Lower leg skin (tissue), 4 donors: Measurements from ENCODE around the gene MYO15B. TPM values are rescaled to one million over a fixed set of nuclear protein-coding genes. Genes with fewer than 3 reads are reported as not detected.

ENCODE experiments used
- DNase-seq, 2 donors: peaks; one replicate each; pipeline ENCODE4 v3.0.0-alpha.2; 2019; ENCODE audit warnings: low spot score in 2 of 2
- H3K4me3 ChIP-seq: fragments of 200-600 bp; sonication (generic); 2 replicates; pipeline ENCODE4 v1.5.1; 2017; ENCODE audit warnings: mild to moderate bottlenecking, low read depth; ENCODE audit not compliant: poor library complexity, severe bottlenecking
- POLR2A ChIP-seq, 2 donors: fragments of 450-650 bp; IDR thresholded peaks; one replicate each; pipeline ENCODE4 v1.6.1; 2016 to 2017; ENCODE audit warnings: antibody characterized with exemption in 2 of 2, mild to moderate bottlenecking in 1 of 2, moderate library complexity in 1 of 2
- WGBS, 2 donors: methylation state at CpG; one replicate each; pipeline ENCODE4 v1.1.5; 2018; 5-methylcytosine and 5-hydroxymethylcytosine counted together
- intact Hi-C: fragments of 100-400 bp; cut with DNase I; formaldehyde crosslinking; loops from one replicate; pipeline ENCODE4 v1.15.0; 2023; ENCODE audit warnings: low total_unique reads
- total RNA-seq, 4 donors: library from RNA; depleted of rRNA; stranded (reverse); fragments of >200 nt; gene quantifications; one replicate each; pipeline ENCODE4 v1.1.0, GENCODE V29; 2016
- TF ChIP-seq, protein P1 (sequence below), 3 donors: fragments of 450-650 bp; IDR thresholded peaks; one replicate each; pipeline ENCODE4 v1.5.1; 2016; ENCODE audit warnings: antibody characterized with exemption in 3 of 3, mild to moderate bottlenecking in 3 of 3, moderate library complexity in 2 of 3

Gene MYO15B
- total RNA-seq, 4 donors from 2014 or later = 32.1 to 103 (median 38.9) TPM

GRCh38 chr17:75602644-75603043, 15.0 kb downstream of the MYO15B start:
- 89% methylated on average over 4 to 12 of the region's 12 CpGs for WGBS, 2 donors
- intact Hi-C loops = loop anchor here (5.0 kb wide), 1 partner anchor 50 kb away; no protein-coding TSS in a partner anchor

GRCh38 chr17:75603123-75603522, 15.5 kb downstream of the MYO15B start:
- intact Hi-C loops = loop anchor here (5.0 kb wide), 1 partner anchor 49 kb away; no protein-coding TSS in a partner anchor
- 73 to 89% methylated on average over 9 of the region's 9 CpGs for WGBS, 2 donors
- DNase-seq = no peak
- H3K4me3 ChIP-seq = no peak overlapping the region
- TF ChIP-seq POLR2A (IDR thresholded peaks at IDR 0.05) = no peak
- TF ChIP-seq, protein P1, sequence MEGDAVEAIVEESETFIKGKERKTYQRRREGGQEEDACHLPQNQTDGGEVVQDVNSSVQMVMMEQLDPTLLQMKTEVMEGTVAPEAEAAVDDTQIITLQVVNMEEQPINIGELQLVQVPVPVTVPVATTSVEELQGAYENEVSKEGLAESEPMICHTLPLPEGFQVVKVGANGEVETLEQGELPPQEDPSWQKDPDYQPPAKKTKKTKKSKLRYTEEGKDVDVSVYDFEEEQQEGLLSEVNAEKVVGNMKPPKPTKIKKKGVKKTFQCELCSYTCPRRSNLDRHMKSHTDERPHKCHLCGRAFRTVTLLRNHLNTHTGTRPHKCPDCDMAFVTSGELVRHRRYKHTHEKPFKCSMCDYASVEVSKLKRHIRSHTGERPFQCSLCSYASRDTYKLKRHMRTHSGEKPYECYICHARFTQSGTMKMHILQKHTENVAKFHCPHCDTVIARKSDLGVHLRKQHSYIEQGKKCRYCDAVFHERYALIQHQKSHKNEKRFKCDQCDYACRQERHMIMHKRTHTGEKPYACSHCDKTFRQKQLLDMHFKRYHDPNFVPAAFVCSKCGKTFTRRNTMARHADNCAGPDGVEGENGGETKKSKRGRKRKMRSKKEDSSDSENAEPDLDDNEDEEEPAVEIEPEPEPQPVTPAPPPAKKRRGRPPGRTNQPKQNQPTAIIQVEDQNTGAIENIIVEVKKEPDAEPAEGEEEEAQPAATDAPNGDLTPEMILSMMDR (IDR thresholded peaks at IDR 0.05) = no peak

More at GRCh38 chr17:75602644-75603043, 15.0 kb downstream of the MYO15B start:
- no peak overlapping the region for H3K4me3 ChIP-seq
- TF ChIP-seq, protein P1 (IDR thresholded peaks at IDR 0.05) = no peak
- no peak for TF ChIP-seq POLR2A (IDR thresholded peaks at IDR 0.05)
- DNase-seq = no peak

GRCh38 chr17:75604034-75604695, 16.6 kb downstream of the MYO15B start:
- intact Hi-C loops = loop anchor here (5.0 kb wide), 1 partner anchor 48 kb away; no protein-coding TSS in a partner anchor
- TF ChIP-seq, protein P1 (IDR thresholded peaks at IDR 0.05) = no peak
- TF ChIP-seq POLR2A (IDR thresholded peaks at IDR 0.05) = no peak
- WGBS, 2 donors = 42 to 46% methylated on average over 12 of the region's 12 CpGs
- peak in 1 of 2 donors; percentile 68 for DNase-seq
- no peak overlapping the region for H3K4me3 ChIP-seq

DNA sequence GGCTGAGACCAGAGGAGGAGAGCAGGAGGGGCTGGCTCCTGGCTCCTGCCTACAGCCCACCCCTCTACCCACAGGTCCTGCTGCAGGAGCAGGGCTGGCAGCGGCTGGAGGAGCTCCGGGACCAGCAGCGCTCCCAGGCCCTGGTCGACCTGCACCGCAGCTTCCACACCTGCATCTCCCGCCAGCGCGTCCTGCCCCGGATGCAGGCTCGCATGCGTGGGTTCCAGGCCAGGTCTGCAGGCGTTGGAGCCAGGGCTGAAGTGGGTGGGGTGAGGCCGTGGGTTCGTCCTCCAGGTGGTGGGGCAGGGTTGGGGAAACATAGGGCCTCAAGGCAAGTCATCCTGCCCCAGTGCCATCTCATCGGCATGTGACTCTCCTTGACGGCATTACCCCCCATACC, 18.2 kb downstream of the MYO15B start:
- no peak for TF ChIP-seq POLR2A (IDR thresholded peaks at IDR 0.05)
- TF ChIP-seq, protein P1 (IDR thresholded peaks at IDR 0.05) = no peak
- no peak overlapping the region for H3K4me3 ChIP-seq
- 69 to 70% methylated on average over 12 of the region's 16 CpGs for WGBS, 2 donors
- intact Hi-C loops = no loop called here
- no peak for DNase-seq

DNA sequence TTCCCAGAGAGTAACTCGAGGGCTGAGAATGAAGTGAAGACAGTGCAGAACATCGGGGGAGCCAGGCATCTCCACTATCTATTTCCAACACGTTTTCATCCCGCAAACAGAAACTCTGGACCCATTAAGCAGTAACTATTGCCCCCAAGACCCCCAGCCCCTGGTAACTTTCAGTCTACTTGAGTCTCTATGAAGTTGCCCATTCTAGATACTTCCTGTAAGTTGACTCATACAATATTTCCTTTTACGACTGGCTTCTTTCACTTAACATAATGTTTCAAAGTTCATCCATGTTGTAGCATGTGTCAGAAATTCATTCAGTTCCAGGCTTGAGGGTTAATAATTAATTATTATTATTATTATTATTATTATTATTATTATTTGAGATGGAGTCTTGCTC, 19.5 kb downstream of the MYO15B start:
- WGBS, 2 donors = 85 to 87% methylated on average over 5 of the region's 5 CpGs
- intact Hi-C loops = no loop called here
- TF ChIP-seq, protein P1 (IDR thresholded peaks at IDR 0.05) = no peak
- TF ChIP-seq POLR2A (IDR thresholded peaks at IDR 0.05) = no peak
- H3K4me3 ChIP-seq = no peak overlapping the region
- no peak for DNase-seq
